ENCODE results near the gene CANT1.
"Not testable (repeated sequence)": the region's sequence is repeated elsewhere in the genome, so short reads cannot be mapped to it uniquely, and the experiment has no call there.

CANT1 gene

DNA sequence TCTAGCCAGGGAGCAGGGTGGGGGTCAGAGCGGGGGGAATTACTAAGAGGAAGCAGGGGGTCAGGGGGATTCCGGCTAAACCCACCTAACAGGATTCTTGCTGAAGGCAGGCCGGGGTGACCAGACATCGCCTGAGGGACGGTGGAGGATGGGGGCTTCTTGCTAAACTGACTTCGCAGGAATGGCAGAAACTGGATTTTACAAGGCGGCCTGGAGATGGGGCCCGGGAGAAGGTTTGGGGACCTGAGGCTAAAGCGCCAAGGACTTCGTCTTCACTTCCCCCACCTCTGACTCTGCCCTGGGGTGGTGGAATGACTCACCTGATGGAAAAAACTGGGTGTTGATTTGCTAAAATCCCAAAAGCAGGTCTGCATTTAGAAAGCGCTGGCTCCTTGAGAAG is 53.3 kb downstream of the CANT1 start:
- DNase-seq = no peak

DNA sequence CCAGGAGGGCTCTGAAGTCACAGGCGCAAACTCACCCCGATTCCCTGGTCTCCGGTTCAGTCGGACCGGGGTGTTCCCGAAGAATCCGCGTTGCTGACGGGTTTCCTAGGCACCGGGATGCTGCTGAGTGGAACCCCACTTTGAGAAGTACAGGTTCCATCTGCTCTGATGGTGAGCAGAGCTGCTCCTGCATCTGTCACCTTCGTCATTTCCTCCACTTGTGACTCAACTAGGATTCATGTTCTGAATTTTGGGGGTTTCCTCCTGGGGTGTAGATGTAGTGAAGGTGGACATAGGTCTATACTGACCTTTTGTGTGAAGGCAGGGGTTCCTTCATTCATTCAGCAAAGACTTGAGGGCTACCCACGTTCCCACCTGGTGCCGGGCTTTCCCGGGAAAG is 54.9 kb downstream of the CANT1 start:
- no peak for DNase-seq

DNA sequence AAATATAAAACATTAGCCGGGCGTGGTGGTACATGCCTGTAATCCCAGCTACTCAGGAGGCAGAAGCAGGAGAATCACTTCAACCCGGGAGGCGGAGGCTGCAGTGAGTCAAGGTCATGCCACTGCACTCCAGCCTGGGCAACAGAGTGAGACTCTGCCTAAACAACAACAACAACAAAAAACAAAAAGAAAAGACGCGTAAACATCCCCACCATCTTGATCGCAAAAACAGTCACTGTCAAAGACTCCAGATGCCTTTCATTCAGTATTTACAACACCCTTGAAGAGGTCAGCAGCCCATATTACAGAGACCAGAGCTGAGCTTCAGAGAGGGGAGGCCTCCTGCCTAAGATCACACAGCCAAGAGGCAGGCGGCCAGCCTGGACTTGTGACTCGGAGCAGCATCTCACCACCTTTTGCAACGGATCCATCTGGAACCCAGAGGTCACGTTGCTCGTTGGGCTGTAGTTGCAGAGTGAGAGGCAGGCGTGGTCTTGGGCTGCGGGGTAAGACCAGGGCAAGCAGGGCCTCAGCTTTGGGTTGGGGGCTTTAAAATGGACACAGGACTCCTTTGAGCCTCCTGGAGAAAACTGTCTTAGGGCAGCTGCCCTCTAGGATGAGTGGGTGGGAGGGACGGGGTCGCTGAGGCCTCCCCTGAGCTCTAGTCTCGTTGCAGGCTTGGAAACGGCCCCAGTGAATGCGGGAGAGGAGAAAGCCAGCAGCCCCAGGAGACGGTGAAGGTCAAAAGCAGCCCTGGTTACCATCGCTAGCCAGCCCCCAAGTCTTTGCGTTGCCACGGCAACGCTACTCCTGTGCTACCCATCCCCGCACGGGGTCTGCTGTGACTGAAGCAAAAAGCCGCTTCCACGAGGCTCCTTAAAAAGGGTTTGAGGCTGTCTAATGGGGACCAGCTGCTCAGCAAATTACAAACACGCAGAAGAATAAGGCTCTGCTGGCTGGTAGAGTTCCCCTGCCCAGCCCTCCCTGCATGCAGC is 55.9 kb downstream of the CANT1 start:
- DNase-seq = no peak

DNA sequence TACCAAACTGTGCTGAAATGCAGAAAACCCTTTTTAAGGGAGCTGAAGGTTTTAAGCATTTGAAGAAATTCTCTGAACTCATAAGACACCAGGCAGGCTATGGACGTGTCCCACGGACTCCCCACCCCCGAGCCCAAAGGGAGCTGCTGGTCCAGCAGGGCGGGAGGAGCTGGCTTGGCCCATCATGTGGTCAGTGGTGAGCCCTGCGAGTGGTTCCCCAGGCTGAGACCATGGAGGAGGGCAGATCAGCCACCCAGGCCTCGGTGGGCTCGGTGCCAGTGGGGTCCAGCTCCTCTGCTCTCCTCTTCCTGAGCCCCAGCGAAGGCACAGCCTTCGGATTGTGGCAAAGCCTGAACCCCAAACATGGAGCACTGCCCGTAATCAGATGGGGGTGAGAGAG is 56.9 kb downstream of the CANT1 start:
- DNase-seq = no peak

DNA sequence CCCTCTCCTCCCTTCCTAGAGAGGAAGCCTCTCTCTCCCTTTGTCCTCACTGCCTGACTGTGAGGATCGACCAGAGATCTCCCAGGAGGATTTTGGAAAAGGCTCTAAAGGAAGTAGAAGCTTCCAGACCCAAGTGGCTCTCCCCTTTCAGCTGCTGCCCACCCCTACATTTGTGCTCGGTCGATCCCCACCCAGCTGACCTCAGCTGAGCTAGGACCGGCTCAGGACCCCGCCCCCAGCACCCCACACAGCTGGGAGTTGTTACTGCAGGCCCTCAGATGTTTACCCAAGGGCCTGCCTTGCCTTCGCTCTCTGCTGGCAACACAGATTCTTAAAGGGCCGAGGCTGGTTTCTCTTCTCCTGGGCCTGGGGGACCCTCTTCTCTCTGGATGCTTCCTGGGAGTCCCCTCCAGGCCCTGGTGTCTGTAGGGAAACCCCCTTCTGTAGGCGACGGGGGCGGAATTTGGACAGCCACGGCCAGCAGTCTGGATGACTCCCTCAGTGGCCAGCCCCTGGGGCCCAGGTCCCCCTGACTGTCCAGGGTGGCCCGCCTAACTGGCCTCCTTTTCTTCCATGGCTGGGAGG is 57.5 kb downstream of the CANT1 start:
- DNase-seq = no peak

DNA sequence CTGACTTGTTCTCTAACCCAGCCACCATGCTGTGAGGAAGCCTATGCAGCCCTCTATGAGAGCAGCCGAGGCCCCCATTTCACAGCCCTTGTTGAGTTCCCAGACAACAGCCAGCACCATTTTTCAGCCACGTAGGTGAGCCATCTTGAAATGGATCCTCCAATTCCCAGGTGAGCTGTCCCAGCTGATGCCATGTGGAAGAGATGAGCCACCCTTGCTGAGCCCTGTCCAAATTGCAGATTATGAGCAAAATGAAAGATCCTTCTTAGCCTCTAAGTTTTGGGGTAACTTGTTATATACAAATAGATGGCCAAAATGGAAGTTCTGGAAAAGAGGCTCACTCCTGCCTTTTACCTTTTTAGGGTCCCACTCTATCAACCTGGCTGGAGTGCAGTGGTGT is 58.7 kb downstream of the CANT1 start:
- DNase-seq = no peak

DNA sequence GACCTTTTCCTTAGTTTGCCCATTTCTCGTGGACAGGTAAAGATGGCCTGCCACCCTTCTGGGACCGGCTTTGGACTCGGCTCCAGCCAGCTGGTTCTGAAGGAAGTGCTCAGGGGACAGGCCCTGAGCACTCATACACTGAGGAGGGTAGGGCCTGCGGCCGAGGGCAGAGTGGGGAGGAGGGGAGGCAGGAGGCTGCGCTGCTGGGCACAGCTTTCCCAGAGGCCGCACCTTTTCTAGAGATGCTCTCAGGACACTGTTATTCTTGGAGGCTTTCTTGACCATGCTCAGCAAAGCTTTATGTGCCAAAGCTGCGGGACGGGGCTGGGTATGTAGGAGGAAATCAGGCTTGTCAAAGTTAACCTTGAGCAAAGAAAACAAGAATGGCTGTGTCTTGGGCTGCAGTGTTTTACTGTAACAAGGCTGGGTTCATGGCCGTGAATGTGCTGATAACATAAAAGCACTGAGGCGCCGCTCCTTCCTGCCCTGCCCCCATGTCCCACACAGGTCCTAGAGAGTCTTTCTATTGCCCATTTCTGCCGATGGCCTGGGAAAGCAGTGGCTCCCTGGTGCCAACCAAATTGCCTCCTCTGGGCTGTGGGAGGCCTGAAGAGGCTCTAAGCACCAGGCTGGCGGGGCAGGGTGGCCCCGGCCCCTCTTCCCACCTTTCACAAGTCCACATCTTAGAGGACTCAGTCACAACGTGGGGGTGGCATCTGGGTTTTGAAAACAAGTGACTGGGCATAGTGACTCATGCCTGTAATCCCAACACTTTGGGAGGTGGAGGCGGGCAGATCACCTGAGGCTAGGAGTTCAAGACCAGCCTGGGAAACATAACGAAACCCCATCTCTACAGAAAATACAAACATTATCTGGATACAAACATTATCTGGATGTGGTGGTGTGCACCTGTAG is 62.1 kb downstream of the CANT1 start:
- no peak for DNase-seq

DNA sequence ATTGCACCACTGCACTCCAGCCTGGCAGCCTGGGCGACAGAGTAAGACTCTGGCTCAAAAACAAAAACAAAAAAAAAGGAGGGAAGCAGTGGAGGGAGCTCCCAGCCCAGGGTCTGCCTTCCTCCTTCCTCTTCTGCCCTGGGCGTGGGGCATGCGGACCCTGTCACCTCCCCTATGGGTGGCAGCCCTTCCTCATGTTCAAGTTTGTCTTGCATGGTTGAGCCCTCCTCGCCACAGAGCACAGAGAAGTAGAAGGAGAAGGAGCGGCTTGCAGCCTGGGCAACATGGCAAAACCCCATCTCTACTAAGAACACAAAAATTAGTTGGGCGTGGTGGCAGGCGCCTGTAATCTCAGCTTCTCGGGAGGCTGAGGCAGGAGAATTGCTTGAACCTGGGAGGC is 62.9 kb downstream of the CANT1 start:
- DNase-seq = no peak

DNA sequence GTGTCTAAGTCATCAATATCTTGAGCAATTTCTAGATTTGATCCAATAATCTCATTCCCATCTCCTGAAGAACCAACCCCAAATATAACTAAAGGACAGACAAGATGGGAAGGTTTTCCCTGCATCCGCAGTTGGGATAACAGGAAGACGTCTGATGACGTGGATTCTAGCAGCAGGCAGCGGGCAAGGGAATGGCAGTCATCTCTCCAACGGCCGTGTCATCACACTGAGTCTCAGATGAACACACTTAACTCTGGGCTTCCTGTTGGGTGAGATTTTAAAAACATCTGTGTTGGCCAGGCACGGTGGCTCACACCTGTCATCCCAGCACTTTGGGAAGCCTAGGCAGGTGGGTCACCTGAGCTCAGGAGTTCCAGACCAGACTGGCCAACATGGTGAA is 63.4 kb downstream of the CANT1 start:
- DNase-seq = no peak

DNA sequence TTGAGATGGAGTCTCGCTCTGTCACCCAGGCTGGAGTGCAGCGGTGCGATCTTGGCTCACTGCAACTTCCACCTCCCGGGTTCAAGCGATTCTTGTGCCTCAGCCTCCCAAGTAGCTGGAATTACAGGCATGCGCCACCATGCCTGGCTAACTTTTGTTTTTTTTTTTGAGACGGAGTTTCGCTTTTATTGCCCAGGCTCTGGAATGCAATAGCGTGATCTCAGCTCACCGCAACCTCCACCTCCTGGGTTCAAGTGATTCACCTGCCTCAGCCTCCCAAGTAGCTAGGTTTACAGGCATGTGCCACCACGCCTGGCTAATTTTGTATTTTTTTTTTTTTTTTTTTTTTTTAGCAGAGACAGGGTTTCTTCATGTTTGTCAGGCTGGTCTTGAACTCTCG is 64.1 kb downstream of the CANT1 start:
- not testable (repeated sequence) for DNase-seq

DNA sequence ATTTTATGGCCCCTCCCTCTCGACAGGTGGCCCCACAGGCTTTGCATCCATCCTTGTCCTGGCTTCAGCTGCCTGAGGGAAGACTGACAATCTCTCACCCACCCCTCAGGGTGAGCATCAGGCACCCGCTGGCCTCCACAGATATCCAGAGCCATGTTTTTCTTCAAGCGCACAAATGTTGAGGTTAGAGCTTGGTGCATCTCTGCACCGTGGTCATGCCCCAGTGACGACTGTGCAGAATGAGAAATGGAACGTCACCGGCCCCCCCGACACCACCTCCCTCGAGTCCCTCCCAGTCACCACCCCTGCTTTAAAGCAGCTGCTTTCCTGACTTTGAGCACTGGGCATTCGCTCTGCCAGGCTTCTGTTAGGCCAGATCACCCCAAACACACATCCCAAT is 64.6 kb downstream of the CANT1 start:
- no peak for DNase-seq

DNA sequence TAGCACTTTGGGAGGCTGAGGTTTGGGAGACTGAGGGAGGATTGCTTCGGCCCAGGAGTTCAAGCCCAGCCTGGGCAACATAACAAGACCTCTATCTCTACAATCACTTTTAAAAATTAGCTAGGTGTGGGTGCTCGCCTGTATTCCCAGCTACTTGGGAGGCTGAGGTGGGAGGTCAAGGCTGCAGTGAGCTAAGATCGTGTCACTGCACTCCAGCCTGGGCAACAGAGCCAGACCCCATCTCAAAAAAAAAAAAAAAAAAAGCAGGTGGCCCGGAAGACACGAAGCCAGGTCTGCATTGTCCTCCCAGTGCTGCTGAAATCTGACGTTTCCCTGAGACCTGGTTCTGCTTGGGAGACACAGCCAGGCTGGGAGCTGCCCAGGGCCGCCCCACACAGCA is 65.5 kb downstream of the CANT1 start:
- DNase-seq = no peak

Measured in hippocampal formation (tissue), 2 donors.